Fibroblast of upper back skin (primary cell): Measurements from ENCODE around the gene DLG4.
A peak's percentile ranks its signal among the peaks of the same experiment; 100 is the strongest.

Experiments used
- DNase-seq: peaks from one replicate; pipeline ENCODE4 v3.0.0-alpha.2; 2013

DLG4 gene

DNA sequence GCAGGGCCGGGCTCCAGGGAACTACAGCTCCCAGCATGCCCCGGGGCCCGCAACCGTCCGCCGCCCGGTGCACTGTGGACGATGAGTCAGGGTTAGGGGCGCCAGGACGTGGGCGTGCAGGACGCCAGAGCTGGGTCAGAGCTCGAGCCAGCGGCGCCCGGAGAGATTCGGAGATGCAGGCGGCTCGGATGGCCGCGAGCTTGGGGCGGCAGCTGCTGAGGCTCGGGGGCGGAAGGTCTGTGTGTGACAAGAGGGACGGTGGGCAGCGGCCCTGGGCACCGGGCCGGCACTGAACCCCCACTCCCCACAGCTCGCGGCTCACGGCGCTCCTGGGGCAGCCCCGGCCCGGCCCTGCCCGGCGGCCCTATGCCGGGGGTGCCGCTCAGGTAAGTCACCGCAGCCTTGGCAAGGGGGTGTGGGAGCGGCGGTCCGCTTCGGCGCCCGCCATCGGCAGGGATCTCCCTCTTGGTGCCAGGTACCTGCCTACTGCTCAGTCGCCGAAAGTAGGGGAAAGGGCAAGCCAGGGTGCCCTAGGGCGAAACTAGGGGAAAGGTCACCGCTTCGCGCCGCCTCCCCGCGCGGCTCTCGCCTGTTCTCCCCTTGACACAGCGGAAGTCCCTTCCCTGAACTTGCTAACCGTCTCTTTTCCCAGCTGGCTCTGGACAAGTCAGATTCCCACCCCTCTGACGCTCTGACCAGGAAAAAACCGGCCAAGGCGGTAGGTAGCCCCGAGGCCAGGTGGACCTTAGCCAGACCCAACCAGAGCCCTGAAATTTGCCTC lies at the start of gene DLG4, which contains the start of gene ACADVL:
Gene DLG4, minus strand, starts transcription at position 25 of the 781 bp plus-strand sequence.
Gene ACADVL, plus strand, starts transcription at position 127 of the 781 bp plus-strand sequence. Its CDS starts 47 bp downstream, at position 174.
- DNase-seq: peak; percentile 87

DNA sequence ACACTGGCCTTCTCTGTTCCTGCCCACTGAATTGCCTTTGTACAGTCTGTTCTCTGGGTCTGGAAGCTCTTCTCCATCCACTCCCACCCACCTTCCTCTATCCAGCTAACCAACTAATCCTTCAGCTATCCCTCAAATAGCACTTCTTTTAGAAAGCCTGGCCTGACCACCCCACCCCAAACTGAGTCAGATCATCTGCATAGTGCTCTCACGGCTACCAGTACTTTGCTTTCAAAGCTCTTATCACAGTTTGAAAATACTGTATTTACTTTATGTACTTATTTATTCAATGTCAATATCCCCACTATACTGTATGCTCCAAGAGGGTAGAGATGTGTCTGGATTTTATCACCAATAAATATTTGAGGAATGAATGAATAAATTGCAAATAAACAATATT lies 47.1 kb upstream of the DLG4 start:
- no peak for DNase-seq

DNA sequence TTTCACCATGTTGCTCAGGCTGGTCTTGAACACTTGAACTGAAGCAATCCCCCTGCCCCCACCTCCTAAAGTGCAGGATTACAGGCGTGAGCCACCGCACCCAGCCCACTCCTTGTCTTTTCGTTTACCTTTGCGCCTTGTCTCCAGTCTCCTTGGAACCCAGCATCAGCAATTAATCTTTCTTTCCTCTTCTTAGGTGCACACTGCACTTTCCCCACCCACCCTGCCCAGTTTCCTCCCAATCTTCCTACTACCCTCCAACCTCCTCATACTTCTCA lies 44.1 kb upstream of the DLG4 start:
- no peak for DNase-seq

DNA sequence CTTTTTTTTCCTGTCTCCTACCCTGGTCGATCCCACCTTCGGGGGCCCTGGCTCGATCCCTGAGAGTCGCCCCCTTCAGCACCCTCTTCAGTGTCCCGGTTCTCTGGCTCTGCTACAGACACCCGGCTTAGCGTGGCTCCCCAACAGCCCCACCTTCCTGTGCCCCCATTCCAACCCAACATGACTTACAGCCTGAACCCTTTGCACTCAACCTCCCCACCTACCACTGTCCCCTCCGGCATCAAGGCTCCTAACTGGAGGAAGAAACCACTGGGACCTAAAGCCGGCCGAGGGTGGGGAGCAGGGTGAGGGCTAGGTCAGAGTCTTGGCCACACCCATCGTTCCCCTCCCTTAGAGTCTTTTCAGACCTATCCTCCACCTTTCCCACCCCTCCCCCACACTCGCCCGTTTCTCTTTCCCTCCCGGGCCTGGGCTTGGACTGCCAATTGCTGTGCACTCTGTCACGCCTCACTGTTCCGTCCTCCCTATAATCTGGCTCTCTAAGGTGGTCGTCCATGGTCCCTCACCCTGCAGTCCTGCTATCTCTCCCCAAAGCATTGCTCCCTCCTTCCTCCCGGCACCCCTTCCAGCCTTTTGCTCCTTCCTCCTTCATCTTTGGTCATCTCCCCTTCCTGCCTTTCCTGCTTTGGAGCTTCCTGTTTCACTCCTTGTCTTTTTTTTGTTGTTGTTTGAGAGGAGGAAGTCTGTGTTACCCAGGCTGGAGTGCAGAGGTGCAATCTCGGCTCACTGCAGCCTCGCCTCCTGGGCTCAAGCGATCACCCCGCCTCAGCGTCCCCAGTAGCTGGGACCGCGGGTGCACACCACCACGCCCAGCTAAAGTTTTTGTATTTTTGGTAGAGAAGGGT lies 43.5 kb upstream of the DLG4 start:
- DNase-seq: no peak

DNA sequence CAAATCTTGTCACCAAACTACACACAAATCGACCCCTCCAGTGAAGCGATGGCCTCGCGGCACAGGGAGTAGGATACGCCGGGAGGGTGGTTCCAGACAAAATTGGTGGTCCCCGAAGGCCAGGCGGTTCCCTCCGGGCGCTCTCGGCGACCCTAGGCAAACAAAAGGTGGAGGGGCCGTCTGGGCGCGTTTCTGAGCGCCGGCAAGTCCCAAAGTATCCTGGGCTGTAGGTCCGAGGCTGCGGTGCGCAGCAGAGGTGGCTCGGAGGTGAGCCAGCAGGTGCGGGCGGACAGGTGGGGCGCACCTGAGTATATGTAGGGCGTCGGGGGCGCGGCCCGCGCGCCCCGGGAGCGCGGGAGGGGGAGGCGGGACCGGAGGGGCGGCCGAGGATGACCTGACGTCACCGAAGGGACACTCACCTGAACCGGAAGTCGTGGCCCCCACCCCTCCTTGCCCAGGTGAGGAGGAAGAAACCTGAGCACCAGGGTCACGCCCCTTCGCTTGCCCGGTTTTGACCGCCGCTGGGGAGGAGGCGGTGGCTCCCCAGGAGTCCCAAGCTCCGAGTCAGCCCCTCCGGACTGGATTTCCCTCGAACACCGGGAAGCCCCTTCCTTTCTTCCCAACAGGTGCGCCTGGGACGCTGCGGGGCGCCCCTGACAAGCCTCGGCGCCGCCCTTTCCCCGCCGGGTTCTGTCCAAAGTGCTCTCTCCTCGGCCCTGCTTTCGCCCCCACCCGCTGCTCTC lies 42.7 kb upstream of the DLG4 start, which contains the start of gene CLDN7:
Gene CLDN7, minus strand, starts transcription at position 287 of the 743 bp plus-strand sequence. CDS start 435 bp downstream, outside the sequence.
- DNase-seq: no peak

DNA sequence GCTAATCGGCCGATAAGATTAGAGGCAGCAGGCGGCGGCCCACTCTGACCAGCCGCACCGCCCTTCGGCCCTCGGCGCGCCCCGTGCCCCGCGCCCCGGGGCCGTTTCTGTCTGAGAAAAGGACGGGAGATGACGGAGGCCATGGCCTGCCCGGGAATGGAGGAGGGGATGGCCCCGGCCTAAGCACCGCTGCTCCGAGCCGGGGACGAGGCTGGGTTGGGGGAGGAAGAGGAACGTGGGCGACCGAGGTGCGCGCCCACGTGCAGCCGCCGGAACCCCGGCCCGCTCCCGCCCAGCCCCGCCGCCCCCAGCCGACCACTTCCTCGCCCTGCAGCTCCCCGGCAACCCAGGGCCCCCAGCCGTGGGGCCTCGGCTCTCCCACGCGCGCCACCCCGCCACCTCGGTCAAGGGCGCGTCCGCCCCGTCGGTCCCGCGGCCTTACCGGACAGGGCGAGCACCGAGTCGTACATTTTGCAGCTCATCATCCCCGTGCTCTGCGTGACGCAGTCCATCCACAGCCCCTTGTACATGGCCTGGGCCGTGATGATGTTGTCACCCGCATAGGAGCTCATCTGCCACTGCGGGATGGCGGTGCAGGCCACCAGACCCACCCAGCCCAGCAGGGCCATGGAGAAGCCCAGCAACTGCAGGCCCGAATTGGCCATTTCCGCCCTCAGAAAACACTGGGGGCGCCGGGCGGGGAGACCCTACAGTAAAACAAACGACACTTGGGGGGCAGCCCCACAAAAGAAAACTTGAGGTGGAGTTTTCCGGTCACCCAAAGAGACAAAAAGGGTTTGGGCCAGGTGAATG lies 41.9 kb upstream of the DLG4 start:
- no peak for DNase-seq

DNA sequence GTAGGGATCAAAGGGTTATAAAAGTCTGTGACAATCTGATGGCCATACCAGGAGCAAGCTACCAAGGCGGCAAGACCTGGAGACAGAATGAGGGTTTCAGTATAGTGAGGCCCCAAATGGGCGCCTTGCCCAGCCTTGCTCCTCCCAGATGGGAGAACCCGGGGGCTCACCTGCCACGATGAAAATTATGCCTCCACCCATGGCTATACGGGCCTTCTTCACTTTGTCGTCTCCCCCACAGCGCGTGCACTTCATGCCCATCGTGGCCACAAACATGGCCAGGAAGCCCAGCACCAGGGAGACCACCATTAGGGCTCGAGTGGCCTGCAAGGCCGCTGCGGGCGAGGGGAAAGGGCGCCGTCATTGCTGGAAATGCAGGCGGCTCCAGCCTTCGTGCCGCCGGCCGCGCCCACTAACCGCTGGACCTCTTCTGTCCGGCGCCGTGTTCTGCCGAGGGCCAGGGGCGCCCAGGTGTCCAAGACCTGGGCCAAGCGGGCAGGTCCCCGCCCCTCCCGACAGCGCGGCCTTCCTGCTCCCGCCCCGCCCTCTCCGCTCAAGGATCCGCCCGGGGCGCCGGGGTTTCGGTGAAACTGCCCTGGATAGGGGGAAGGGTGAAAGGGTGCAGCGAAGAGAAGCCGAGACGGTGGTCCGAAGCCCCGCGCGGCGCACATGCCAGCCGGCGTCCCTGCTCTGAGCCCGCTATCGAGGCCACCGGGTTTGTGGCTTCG lies 41.2 kb upstream of the DLG4 start:
- DNase-seq: no peak

DNA sequence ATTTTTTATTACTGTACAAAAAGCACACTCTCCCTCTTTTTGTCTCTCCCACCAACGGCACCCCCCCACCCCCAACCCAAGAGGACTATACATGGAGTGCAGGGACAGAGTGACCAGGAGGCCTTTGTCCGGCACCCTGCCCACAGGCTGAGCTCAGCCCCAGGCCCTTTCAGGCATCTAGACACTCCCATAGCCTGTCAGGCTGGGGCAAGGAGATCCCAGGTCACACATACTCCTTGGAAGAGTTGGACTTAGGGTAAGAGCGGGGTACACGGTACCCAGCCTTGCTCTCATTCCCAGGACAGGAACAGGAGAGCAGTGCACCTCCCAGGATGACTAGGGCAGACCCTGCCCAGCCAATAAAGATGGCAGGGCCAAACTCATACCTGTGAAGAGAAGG lies 40.5 kb upstream of the DLG4 start:
- no peak for DNase-seq

DNA sequence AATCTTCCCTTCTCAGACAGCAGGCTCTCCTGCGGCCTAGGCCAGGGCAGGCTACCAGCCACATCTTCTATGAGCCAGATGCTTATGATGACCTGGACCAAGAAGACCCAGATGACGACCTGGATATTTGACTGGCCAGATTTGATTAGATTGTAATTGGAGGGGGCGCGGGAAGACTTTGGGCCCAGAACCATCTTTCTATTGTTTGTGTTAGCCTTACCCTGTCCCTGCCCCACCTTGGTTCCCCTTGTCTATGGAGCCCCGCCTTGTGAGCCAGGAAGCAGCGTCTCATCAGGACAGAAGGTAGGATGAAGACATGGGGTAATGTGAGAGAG lies 39.9 kb upstream of the DLG4 start:
- no peak for DNase-seq

DNA sequence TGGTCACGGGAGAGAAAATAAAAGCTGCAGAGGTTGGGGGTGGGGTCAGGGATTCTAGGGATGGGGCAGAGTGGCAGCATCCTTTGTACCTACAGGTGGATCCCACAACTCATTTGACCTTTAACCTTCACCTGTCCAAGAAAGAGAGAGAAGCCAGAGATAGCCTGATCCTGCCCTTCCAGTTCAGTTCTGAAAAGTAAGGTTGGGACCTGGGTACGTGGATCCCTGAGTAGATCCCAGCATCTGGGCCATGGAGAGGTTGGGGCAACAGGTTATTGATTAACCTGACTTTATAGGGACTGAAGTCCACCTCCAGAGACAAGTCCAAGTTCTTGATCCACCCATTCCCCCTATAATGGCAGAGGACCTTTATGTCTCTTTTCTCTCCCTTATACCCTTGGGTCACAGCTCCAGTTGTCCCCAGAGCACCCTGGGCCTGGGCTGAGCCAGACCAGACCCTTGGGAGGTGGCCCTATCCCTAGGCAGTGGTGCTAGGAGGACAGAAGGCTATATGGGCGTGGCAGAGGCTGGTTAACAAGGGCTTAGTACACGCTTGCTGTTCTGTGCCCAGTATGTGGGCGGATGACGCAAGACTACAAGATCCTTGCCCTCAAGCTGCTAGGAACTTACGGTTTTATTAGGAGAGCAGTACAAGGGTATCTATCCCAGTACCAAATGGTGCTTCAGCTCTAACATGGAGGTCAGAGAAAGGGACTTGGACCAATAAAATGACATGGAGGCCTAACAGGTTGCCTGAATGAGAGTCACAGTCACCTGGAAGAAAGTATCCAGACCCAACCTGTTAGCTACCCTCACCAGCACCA lies 39.3 kb upstream of the DLG4 start:
- no peak for DNase-seq

DNA sequence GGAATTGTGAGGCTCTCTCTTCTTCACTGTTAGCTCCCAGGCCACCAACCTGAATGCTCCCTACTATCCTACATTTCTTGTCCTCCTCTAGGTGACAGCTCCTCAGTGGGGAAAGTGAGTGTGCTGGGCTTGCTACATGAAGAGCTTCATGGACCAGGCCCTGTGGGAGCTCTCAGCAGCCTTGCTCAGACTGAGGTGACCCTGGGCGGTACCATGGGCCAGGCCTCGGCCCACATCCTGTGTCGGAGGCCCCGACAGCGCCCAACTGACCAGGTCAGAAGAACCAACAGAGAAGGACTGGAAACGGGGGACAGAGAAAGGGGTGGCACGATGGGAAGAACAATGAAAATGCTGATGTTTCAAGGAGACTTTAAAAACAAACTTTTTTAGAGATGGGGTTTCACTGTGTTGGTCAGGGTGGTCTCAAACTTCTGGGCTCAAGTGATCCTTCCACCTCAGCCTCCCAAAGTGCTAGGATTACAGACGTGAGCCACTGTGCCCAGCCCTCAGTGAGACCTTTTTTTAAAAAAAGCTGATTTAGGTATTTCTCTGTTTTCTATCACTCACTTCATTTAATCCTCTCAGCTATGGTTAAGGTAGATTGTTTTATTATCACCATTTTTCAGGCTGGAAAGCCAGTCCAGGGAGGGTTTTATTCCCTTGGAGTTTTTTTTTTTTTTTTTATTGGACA lies 37.3 kb upstream of the DLG4 start:
- no peak for DNase-seq

DNA sequence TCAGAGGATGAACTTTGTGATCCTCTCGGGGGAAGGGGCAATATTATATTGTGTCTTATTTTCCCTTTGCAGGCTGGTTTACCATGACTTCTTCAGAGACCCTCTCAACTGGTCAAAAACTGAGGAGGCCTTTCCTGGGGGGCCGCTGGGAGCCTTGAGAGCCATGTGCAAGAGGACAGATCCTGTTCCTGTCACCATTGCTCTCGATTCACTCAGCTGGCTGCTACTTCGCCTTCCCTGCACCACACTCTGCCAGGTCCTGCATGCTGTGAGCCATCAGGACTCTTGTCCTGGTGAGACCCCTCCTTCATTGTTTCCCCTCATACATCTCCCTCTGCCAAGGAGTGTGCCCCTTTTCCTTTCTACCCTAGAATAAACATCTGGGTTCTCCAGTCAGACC lies 34.9 kb upstream of the DLG4 start:
- no peak for DNase-seq

DNA sequence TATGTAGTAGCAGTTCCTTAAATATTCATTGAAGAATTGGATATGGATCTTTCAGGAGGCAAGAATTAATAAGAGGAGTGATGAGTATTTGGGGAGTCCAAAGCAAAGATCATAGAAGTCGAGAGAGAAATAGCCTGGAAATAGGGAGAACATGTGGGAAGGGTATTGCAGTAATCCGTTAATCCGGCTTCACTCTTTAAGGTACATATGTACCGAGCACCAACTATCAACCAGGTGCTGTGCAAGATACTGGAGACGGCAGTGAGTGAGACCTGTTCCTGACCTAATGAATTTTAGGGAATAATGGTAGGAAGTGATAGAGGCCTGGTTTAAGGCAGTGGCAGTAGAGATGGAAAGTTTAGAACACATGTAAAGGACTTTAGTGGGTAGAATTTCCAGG lies 33.4 kb upstream of the DLG4 start:
- no peak for DNase-seq

DNA sequence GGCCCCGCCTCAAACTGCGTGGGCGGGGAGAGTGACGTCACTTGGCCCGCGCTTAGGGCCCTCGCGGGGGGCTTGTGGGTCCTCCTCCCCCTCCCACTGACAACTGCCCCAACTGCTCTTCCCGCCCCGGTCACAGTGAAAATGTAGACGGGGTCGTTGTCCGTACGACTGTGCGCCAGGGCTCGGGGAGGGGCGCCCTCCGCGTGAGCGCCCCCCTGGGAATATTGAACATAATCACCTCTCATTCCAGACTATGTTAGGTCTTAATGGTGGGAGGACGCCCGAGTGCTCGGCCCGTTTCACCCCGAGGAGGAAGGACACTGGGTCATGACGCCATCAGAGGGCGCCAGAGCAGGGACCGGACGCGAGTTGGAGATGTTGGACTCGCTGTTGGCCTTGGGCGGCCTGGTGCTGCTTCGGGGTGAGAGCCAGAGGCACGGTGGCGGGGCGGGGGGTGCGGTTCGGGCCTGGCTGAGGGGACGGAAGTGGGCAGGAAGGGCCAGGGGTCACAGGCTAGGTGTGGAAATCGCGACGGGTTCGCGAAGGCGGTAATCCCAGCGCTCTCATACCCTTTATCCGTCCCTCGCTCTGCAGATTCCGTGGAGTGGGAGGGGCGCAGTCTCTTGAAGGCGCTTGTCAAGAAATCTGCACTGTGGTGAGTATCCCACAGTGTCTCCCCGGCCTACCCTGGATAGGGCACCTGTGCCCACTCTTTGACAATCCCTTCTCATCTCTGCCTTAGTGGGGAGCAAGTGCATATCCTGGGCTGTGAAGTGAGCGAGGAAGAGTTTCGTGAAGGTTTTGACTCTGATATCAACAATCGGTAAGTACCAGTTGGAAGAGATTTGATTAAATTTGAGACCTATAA lies 32.8 kb upstream of the DLG4 start, which contains the start of gene ELP5:
Gene ELP5, plus strand, starts transcription at position 40 of the 868 bp plus-strand sequence. Its CDS starts 336 bp downstream, at position 376.
- peak; percentile 95 for DNase-seq

DNA sequence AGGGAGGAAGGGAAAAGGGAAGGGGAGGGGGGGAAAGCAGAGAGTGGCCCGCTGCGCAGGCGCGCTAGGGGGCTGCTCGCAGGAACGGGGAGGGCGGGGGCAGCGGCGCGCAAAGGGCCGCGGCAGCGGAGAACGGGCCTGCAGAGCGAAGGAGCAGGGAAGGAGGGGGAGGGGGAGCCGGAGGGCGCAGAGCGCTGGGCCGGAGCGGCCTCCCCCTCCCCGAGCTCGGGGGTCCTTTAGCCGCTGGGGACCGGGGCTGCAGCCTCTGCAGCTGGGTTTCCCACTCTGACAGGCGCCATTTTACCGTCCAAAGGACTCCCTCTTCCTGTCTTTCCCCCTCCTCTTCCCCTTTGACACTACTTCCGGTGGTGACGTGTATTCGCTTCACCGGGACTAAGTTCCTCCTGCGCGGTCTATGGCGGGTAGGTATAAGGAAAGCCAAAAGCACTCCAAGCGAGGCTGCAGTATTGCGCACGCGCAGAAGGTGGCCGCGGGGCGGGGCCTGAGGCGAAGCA lies 32.1 kb upstream of the DLG4 start, which contains the start of gene CTDNEP1:
Gene CTDNEP1, minus strand, starts transcription at position 74 of the 515 bp plus-strand sequence. CDS start 438 bp downstream, outside the sequence.
- peak; percentile 100 for DNase-seq

DNA sequence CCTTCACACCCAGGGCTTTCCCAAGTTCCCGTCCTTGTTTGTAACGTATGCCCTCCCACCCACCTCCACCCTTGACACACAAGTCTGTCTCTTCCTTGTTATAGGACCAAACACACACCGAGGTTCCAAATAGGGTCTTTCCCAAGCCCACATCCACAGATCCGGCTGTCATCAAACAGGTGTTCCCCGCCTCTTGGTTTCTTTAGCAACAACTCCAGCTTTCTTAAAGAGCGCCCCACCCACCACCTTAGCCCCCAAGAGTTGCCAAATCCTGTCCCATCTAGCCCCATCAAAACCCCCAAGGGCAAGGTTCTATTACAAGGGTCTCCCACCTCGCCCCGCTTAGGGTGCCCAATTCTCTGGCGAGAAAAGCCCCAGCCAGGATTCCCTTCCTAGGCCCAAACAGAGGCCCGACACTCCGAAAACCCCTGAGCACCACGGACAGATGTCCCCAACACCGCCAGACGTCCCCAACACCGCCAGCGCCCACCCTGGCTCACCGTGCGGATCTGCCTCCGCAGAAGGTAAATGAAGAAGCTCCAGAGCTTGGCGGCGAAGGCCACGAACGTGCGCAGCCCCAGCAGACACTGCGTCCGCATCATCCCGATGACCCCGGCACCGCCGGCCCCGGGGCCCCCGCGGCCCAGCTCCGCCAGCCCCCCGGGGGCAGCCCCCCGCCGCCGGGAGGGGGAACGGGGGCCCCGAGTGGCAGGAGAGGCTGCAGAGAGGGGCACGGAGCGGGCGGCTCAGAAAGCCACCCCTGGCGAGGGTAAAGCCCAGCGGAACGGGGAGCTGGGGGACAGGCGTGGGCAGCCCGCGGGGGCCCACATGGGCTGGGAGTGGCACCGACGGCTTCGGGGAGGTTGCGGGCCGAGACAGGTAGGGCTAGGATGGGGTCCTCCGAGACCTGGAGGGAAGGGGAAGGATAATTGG lies 31.3 kb upstream of the DLG4 start:
- no peak for DNase-seq

DNA sequence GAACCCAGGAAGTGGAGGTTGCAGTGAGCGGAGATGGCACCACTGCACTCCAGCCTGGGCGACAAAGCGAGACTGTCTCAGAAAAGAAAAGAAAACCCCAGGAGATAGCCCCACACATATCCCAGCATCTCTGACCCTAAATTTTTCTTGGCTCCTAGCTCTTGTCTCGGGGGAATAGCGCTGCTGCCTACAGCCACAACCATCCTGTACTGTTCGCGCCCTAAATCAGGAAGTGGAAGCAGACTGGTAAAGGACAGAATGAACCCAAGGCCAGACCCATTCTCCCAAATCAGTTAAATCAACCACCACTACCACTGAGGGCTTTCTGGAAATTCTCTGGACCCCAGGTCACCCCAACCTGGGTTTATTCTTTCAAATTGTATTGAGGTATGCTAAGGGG lies 30.2 kb upstream of the DLG4 start:
- DNase-seq: no peak

DNA sequence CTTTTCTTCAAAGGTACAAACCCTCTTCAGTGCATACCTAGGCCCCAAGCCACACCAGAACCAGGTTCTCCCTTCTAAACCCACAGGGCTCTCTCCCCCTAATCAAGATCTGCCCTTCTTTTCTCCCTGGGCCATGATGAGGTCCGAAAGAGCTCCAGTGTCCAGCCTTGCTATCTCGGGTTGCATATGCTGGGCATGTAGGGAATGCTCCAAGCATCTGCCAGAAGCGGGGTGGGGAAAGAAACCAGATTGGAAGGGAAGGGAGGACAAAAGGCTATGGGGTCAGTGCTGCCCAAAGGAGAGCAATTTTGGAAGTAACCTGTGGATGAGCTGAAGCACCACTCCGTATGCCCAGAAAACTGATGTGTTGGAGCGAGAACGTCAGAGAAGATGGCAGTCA lies 29.6 kb upstream of the DLG4 start:
- no peak for DNase-seq
